ENCODE data around the gene KLK15. TPM values are rescaled to one million over a fixed set of nuclear protein-coding genes. Genes with fewer than 3 reads are reported as not detected.

The KLK15 gene
- total RNA-seq, 4 donors from 2014 or later: not detected

- intact Hi-C loops (cut with DNase I; ENCODE audit: low total_unique reads): no loop called here
- H3K4me3 ChIP-seq (ENCODE audit: low read depth, poor library complexity, severe bottlenecking): no peak overlapping the region
- WGBS, 2 donors: 94 to 96% methylated on average over 2 of the region's 2 CpGs
- DNase-seq (ENCODE audit: low spot score in 2 of 2): no peak
- TF ChIP-seq POLR2A (IDR thresholded peaks at IDR 0.05) (no peak), CTCF (IDR thresholded peaks at IDR 0.05) (no peak)
Observed at GRCh38 chr19:50843205-50843604, 9.8 kb upstream of the KLK15 start.

- TF ChIP-seq CTCF (IDR thresholded peaks at IDR 0.05) (no peak), POLR2A (IDR thresholded peaks at IDR 0.05) (no peak)
- intact Hi-C loops (cut with DNase I; ENCODE audit: low total_unique reads): no loop called here
- 82 to 85% methylated on average over 6 of the region's 6 CpGs for WGBS, 2 donors
- DNase-seq (ENCODE audit: low spot score in 2 of 2): peak in 1 of 2 donors; percentile 7
- H3K4me3 ChIP-seq (ENCODE audit: low read depth, poor library complexity, severe bottlenecking): no peak overlapping the region
Observed at GRCh38 chr19:50842130-50842529, 8.8 kb upstream of the KLK15 start.

- peak in 1 of 2 donors; percentile 68 for DNase-seq (ENCODE audit: low spot score in 2 of 2)
- intact Hi-C loops (cut with DNase I; ENCODE audit: low total_unique reads): no loop called here
- TF ChIP-seq CTCF (IDR thresholded peaks at IDR 0.05): no peak
- TF ChIP-seq POLR2A (IDR thresholded peaks at IDR 0.05): no peak
- 74 to 77% methylated on average over 10 of the region's 10 CpGs for WGBS, 2 donors
- H3K4me3 ChIP-seq (ENCODE audit: low read depth, poor library complexity, severe bottlenecking): no peak overlapping the region
Observed at GRCh38 chr19:50839712-50840655, 6.6 kb upstream of the KLK15 start.

GRCh38 chr19:50838239-50838638 is 4.9 kb upstream of the KLK15 start:
- no peak for TF ChIP-seq CTCF (IDR thresholded peaks at IDR 0.05)
- TF ChIP-seq POLR2A (IDR thresholded peaks at IDR 0.05): no peak

GRCh38 chr19:50837300-50837699 is 3.9 kb upstream of the KLK15 start:
- no peak for DNase-seq (ENCODE audit: low spot score in 2 of 2)
- TF ChIP-seq CTCF (IDR thresholded peaks at IDR 0.05) (no peak), POLR2A (IDR thresholded peaks at IDR 0.05) (no peak)
- H3K4me3 ChIP-seq (ENCODE audit: low read depth, poor library complexity, severe bottlenecking): no peak overlapping the region
- 38 to 55% methylated on average over 10 of the region's 10 CpGs for WGBS, 2 donors
- intact Hi-C loops (cut with DNase I; ENCODE audit: low total_unique reads): no loop called here

More at GRCh38 chr19:50838239-50838638, 4.9 kb upstream of the KLK15 start:
- intact Hi-C loops (cut with DNase I; ENCODE audit: low total_unique reads): no loop called here
- WGBS, 2 donors: 16 to 30% methylated on average over 6 of the region's 6 CpGs
- DNase-seq (ENCODE audit: low spot score in 2 of 2): no peak
- H3K4me3 ChIP-seq (ENCODE audit: low read depth, poor library complexity, severe bottlenecking): no peak overlapping the region
